Placental epithelial cell (primary cell): Measurements from ENCODE around the gene AMBN. TPM values are rescaled to one million over a fixed set of nuclear protein-coding genes. Genes with fewer than 3 reads are reported as not detected.

Source experiments
- total RNA-seq: library from RNA; depleted of rRNA; stranded (reverse); fragments of >200 nt; gene quantifications from 2 replicates; pipeline ENCODE4 v1.2.3, GENCODE V29; 2012

AMBN gene
- total RNA-seq: not detected in 2 replicates

GRCh38 chr4:70591955-70592582 lies at the start of gene AMBN:
AMBN (plus strand) TSS chr4:70592256; CDS start chr4:70592359, 103 bp downstream.

GRCh38 chr4:70628444-70628843 lies 36.4 kb downstream of the AMBN start, which contains the start of gene ENAM:
ENAM (plus strand) TSS chr4:70628744; CDS start chr4:70629501, 757 bp downstream.

Other genes starting within 250 kb of the AMBN start
- not detected in 2 replicates for gene SMR3A, start 231.5 kb upstream of the AMBN start, total RNA-seq
- not detected in 2 replicates for gene SMR3B, start 209.1 kb upstream of the AMBN start, total RNA-seq
- not detected in 2 replicates for gene OPRPN, start 194.3 kb upstream of the AMBN start, total RNA-seq
- not detected in 2 replicates for gene MUC7, start 120.1 kb upstream of the AMBN start, total RNA-seq
- gene AMTN, start 73.7 kb upstream of the AMBN start, total RNA-seq: not detected in 2 replicates
- not detected in 2 replicates for gene ENAM, start 36.5 kb downstream of the AMBN start, total RNA-seq
- gene JCHAIN, start 74.3 kb downstream of the AMBN start, total RNA-seq: not detected in 2 replicates
- gene UTP3, start 96.3 kb downstream of the AMBN start, total RNA-seq: 12.4 and 13.3 TPM in 2 replicates
- gene RUFY3, start 129.7 kb downstream of the AMBN start, total RNA-seq: 25.8 and 28.7 TPM in 2 replicates
- gene GRSF1, start 247.6 kb downstream of the AMBN start, total RNA-seq: 70.7 and 72.1 TPM in 2 replicates